Caco-2 (cell line): Measurements from ENCODE around the gene EBNA1BP2. TPM values are rescaled to one million over a fixed set of nuclear protein-coding genes. Genes with fewer than 3 reads are reported as not detected.

ENCODE experiments used
- BruUV-seq: library from RNA; stranded (reverse); fragments of 400-500 nt; replicated peaks from 2 replicates; lab custom pipeline; 2021; lab: Mats Ljungman, UMichigan
- CTCF ChIA-PET: fragments of 300-600 bp; sonication (Branson Sonifier 250); formaldehyde crosslinking; loops from one replicate; lab custom pipeline; 2022; ENCODE audit warnings: antibody characterized with exemption; lab: Charles Lee
- POLR2A ChIA-PET: fragments of 300-600 bp; sonication (Branson Sonifier 250); formaldehyde crosslinking; loops from one replicate; lab custom pipeline; 2022; ENCODE audit warnings: antibody characterized with exemption; lab: Charles Lee
- DNase-seq, 2 experiments: peaks; one replicate each; pipeline versions ENCODE4 v3.0.0 to v3.0.0-alpha.2; 2020 to 2022
- H3K27me3 ChIP-seq: replicated peaks from 2 replicates; pipeline ENCODE4 v1.6.0; 2011; ENCODE audit warnings: low read length; ENCODE audit not compliant: control insufficient read depth, insufficient read depth
- H3K36me3 ChIP-seq: 2 replicates; pipeline ENCODE4 v1.5.1; 2011; ENCODE audit warnings: low read length; ENCODE audit not compliant: control insufficient read depth, insufficient read depth
- H3K4me1 ChIP-seq: fragments of 250-450 bp; sonication (Bioruptor Pico); 2 replicates; pipeline ENCODE4 v1.5.1; 2020; ENCODE audit warnings: mild to moderate bottlenecking
- H3K4me3 ChIP-seq: 2 replicates; pipeline ENCODE4 v1.5.1; 2011; ENCODE audit warnings: low read depth, mild to moderate bottlenecking, control low read depth, low read length
- H3K9me3 ChIP-seq: fragments of 250-450 bp; sonication (Bioruptor Pico); 2 replicates; pipeline ENCODE4 v1.5.1; 2020; ENCODE audit warnings: mild to moderate bottlenecking, moderate library complexity
- H3K27ac Mint-ChIP-seq: one replicate; pipeline ENCODE4 v1.8.0; 2022; ENCODE audit warnings: mixed read lengths; ENCODE audit not compliant: unreplicated experiment
- H3K27me3 Mint-ChIP-seq: one replicate; pipeline ENCODE4 v1.8.0; 2022; ENCODE audit warnings: mixed read lengths; ENCODE audit not compliant: insufficient read depth, unreplicated experiment
- H3K36me3 Mint-ChIP-seq: one replicate; pipeline ENCODE4 v1.8.0; 2022; ENCODE audit warnings: mild to moderate bottlenecking, mixed read lengths; ENCODE audit not compliant: insufficient read depth, unreplicated experiment
- H3K4me1 Mint-ChIP-seq: one replicate; pipeline ENCODE4 v1.8.0; 2022; ENCODE audit warnings: low read depth, mixed read lengths; ENCODE audit not compliant: unreplicated experiment
- H3K4me3 Mint-ChIP-seq: one replicate; pipeline ENCODE4 v1.8.0; 2022; ENCODE audit warnings: mild to moderate bottlenecking, moderate library complexity, mixed read lengths; ENCODE audit not compliant: unreplicated experiment
- H3K9me3 Mint-ChIP-seq: one replicate; pipeline ENCODE4 v1.8.0; 2022; ENCODE audit warnings: mixed read lengths; ENCODE audit not compliant: unreplicated experiment
- CTCF ChIP-seq, 2 experiments: fragments of 200-600 bp in 1 of 2; IDR thresholded peaks; 1 replicate in 1 of 2; 2 replicates in 1 of 2; pipeline versions ENCODE4 v1.5.1 to v1.8.0; 2011 to 2022; ENCODE audit warnings: antibody characterized with exemption in 1 of 2, control low read depth in 1 of 2, inconsistent platforms in 1 of 2, low read depth in 1 of 2, low read length in 1 of 2, mild to moderate bottlenecking in 1 of 2, moderate library complexity in 1 of 2; ENCODE audit not compliant: insufficient read depth in 1 of 2, severe bottlenecking in 1 of 2, unreplicated experiment in 1 of 2
- intact Hi-C: fragments of 100-400 bp; cut with micrococcal nuclease; formaldehyde crosslinking; loops from one replicate; pipeline ENCODE4 v1.10.0; 2022; ENCODE audit not compliant: unreplicated experiment
- total RNA-seq: library from RNA; stranded (reverse); gene quantifications from 2 replicates; pipeline ENCODE4 v1.2.3, GENCODE V29; 2022

Gene EBNA1BP2
- total RNA-seq, 1 experiment from 2014 or later = 56.3 TPM

GRCh38 chr1:43137445-43138052 is 34.5 kb downstream of the EBNA1BP2 start:
- ChIA-PET CTCF (no interaction called here), POLR2A (no interaction called here)
- H3K4me3 ChIP-seq = no peak overlapping the region
- Mint-ChIP-seq H3K4me3 (no peak overlapping the region), H3K27me3 (no peaks in the 10 kb centered on the region), H3K4me1 (peaks cover 10% of the 10 kb centered on the region), H3K9me3 (peaks cover 9% of the 10 kb centered on the region), H3K36me3 (no peaks in the 10 kb centered on the region), H3K27ac (no peak overlapping the region)
- TF ChIP-seq CTCF (IDR thresholded peaks at IDR 0.05; ENCODE audit: insufficient read depth in 1 of 2, low read depth in 1 of 2, low read length in 1 of 2, severe bottlenecking in 1 of 2, unreplicated experiment in 1 of 2) = no peak
- no peaks in the 10 kb centered on the region for H3K27me3 ChIP-seq
- BruUV-seq = no TSS peak
- H3K4me1 ChIP-seq = peaks cover 9% of the 10 kb centered on the region
- intact Hi-C loops = no loop called here
- H3K9me3 ChIP-seq = peaks cover 11% of the 10 kb centered on the region; the same call in 1 of the 2 replicates
- no peak for DNase-seq
- H3K36me3 ChIP-seq = no peaks in the 10 kb centered on the region

GRCh38 chr1:43135857-43136781 is 36.0 kb downstream of the EBNA1BP2 start:
- BruUV-seq = no TSS peak
- peaks cover 11% of the 10 kb centered on the region; the same call in 1 of the 2 replicates for H3K9me3 ChIP-seq
- Mint-ChIP-seq H3K27me3 (no peaks in the 10 kb centered on the region), H3K4me3 (no peak overlapping the region), H3K27ac (no peak overlapping the region), H3K36me3 (no peaks in the 10 kb centered on the region), H3K4me1 (peaks cover 10% of the 10 kb centered on the region), H3K9me3 (peaks cover 9% of the 10 kb centered on the region)
- ChIA-PET CTCF (no interaction called here), POLR2A (no interaction called here)
- no peak for DNase-seq
- peaks cover 9% of the 10 kb centered on the region for H3K4me1 ChIP-seq
- H3K27me3 ChIP-seq = no peaks in the 10 kb centered on the region
- no peaks in the 10 kb centered on the region for H3K36me3 ChIP-seq
- TF ChIP-seq CTCF (IDR thresholded peaks at IDR 0.05; ENCODE audit: insufficient read depth in 1 of 2, low read depth in 1 of 2, low read length in 1 of 2, severe bottlenecking in 1 of 2, unreplicated experiment in 1 of 2) = no peak
- intact Hi-C loops = loop anchor here (2.0 kb wide), 1 partner anchor 15 kb away; no protein-coding TSS in a partner anchor
- no peak overlapping the region for H3K4me3 ChIP-seq

- no peaks in the 10 kb centered on the region for H3K27me3 ChIP-seq
- Mint-ChIP-seq H3K36me3 (no peaks in the 10 kb centered on the region), H3K4me1 (peaks cover 10% of the 10 kb centered on the region), H3K9me3 (peaks cover 9% of the 10 kb centered on the region), H3K4me3 (no peak overlapping the region), H3K27me3 (no peaks in the 10 kb centered on the region), H3K27ac (no peak overlapping the region)
- no peak for DNase-seq
- no peak overlapping the region for H3K4me3 ChIP-seq
- intact Hi-C loops = loop anchor here (2.0 kb wide), 1 partner anchor 14 kb away; no protein-coding TSS in a partner anchor
- BruUV-seq = no TSS peak
- CTCF ChIA-PET = no interaction called here
- H3K9me3 ChIP-seq = peaks cover 11% of the 10 kb centered on the region; the same call in 1 of the 2 replicates
- no peak for TF ChIP-seq CTCF (IDR thresholded peaks at IDR 0.05; ENCODE audit: insufficient read depth in 1 of 2, low read depth in 1 of 2, low read length in 1 of 2, severe bottlenecking in 1 of 2, unreplicated experiment in 1 of 2)
- POLR2A ChIA-PET = no interaction called here
- H3K4me1 ChIP-seq = peaks cover 9% of the 10 kb centered on the region
- no peaks in the 10 kb centered on the region for H3K36me3 ChIP-seq
Observed at GRCh38 chr1:43134640-43135039, 37.5 kb downstream of the EBNA1BP2 start.
